Tibial artery (tissue), 4 donors: ENCODE results near the gene KRTAP5-2.
"Not testable (repeated sequence)": the region's sequence is repeated elsewhere in the genome, so short reads cannot be mapped to it uniquely, and the experiment has no call there.

Experiments used
- DNase-seq, 2 donors: peaks; one replicate each; pipeline ENCODE4 v3.0.0-alpha.2; 2019
- H3K27ac ChIP-seq, 2 donors: fragments of 200-600 bp; sonication (generic) in 1 of 2; 1 replicate in 1 of 2; 2 replicates in 1 of 2; pipeline ENCODE4 v1.5.1; 2018 to 2019; ENCODE audit warnings: mild to moderate bottlenecking in 1 of 2
- H3K27me3 ChIP-seq, 2 donors: fragments of 200-600 bp; sonication (generic) in 1 of 2; one replicate each; pipeline versions ENCODE4 v1.5.1 to v1.6.0; 2016 to 2019
- H3K36me3 ChIP-seq, 3 donors: fragments of 200-600 bp; sonication (generic) in 2 of 3; one replicate each; pipeline ENCODE4 v1.5.1; 2016 to 2019; ENCODE audit warnings: mild to moderate bottlenecking in 2 of 3
- H3K4me1 ChIP-seq, 4 donors: fragments of 200-600 bp; sonication (generic) in 2 of 4; 1 replicate in 3 of 4; 2 replicates in 1 of 4; pipeline ENCODE4 v1.5.1; 2016 to 2019
- H3K4me3 ChIP-seq, 2 donors: fragments of 200-600 bp; sonication (generic) in 1 of 2; 1 replicate in 1 of 2; 2 replicates in 1 of 2; pipeline ENCODE4 v1.5.1; 2018 to 2019; ENCODE audit warnings: mild to moderate bottlenecking in 2 of 2
- H3K9me3 ChIP-seq, 3 donors: fragments of 200-600 bp; sonication (generic) in 1 of 3; one replicate each; pipeline ENCODE4 v1.5.1; 2016 to 2019
- CTCF ChIP-seq, 2 experiments: fragments of 200-600 bp in 1 of 2; fragments of 450-650 bp in 1 of 2; IDR thresholded peaks; one replicate each; pipeline ENCODE4 v1.5.1; 2017 to 2019; ENCODE audit warnings: antibody characterized with exemption in 2 of 2, mild to moderate bottlenecking in 1 of 2, moderate library complexity in 1 of 2
- intact Hi-C: fragments of 100-400 bp; cut with DNase I; formaldehyde crosslinking; loops from one replicate; pipeline ENCODE4 v1.15.0; 2023; ENCODE audit warnings: low total_unique reads

KRTAP5-2 gene

GRCh38 chr11:1597994-1598380 is at the start of gene KRTAP5-2:
TSS of gene KRTAP5-2 (minus strand) at chr11:1598294. CDS start at chr11:1598250, 44 bp downstream.
- intact Hi-C loops, result no loop called here
- no peak for DNase-seq

GRCh38 chr11:1646540-1646939 is 48.4 kb upstream of the KRTAP5-2 start:
- H3K27ac ChIP-seq, DNase-seq, intact Hi-C loops, H3K4me1 ChIP-seq, H3K4me3 ChIP-seq, H3K9me3 ChIP-seq, H3K36me3 ChIP-seq: not testable (repeated sequence)
- H3K27me3 ChIP-seq, result peaks cover 0 to 31% of the 10 kb centered on the region in 2 donors

More at GRCh38 chr11:1597994-1598380, at the start of gene KRTAP5-2:
- Histone ChIP-seq H3K9me3 (no peaks in the 10 kb centered on the region), H3K36me3 (no peaks in the 10 kb centered on the region), H3K4me1 (no peaks in the 10 kb centered on the region), H3K4me3 (no peak within 1 kb of the TSS), H3K27me3 (peaks cover 0 to 22% of the 10 kb centered on the region in 2 donors), H3K27ac (no peak within 1 kb of the TSS)
- no peak for TF ChIP-seq CTCF (IDR thresholded peaks at IDR 0.05)

GRCh38 chr11:1645357-1645821 is 47.3 kb upstream of the KRTAP5-2 start:
- Histone ChIP-seq H3K4me3 (no peak overlapping the region), H3K27me3 (peaks cover 0 to 41% of the 10 kb centered on the region in 2 donors), H3K27ac (no peak overlapping the region), H3K4me1 (no peaks in the 10 kb centered on the region), H3K36me3 (no peaks in the 10 kb centered on the region), H3K9me3 (no peaks in the 10 kb centered on the region)
- TF ChIP-seq CTCF (IDR thresholded peaks at IDR 0.05), result no peak
- no peak for DNase-seq
- intact Hi-C loops, result no loop called here

GRCh38 chr11:1644601-1645356 is 46.7 kb upstream of the KRTAP5-2 start:
- Histone ChIP-seq H3K4me1 (no peaks in the 10 kb centered on the region), H3K4me3 (no peak overlapping the region), H3K27ac (no peak overlapping the region), H3K36me3 (no peaks in the 10 kb centered on the region), H3K27me3 (peaks cover 0 to 47% of the 10 kb centered on the region in 2 donors), H3K9me3 (no peaks in the 10 kb centered on the region)
- no peak for TF ChIP-seq CTCF (IDR thresholded peaks at IDR 0.05)
- intact Hi-C loops, result no loop called here
- no peak for DNase-seq

GRCh38 chr11:1643146-1643690 is 45.1 kb upstream of the KRTAP5-2 start:
- no peak for TF ChIP-seq CTCF (IDR thresholded peaks at IDR 0.05)

More at GRCh38 chr11:1643146-1643690, 45.1 kb upstream of the KRTAP5-2 start:
- no peak overlapping the region for H3K27ac ChIP-seq
- H3K27me3 ChIP-seq, result peaks cover 0 to 55% of the 10 kb centered on the region in 2 donors
- no peaks in the 10 kb centered on the region for H3K4me1 ChIP-seq
- no peaks in the 10 kb centered on the region for H3K36me3 ChIP-seq
- intact Hi-C loops, result no loop called here
- DNase-seq, result no peak
- H3K4me3 ChIP-seq, result no peak overlapping the region
- no peaks in the 10 kb centered on the region for H3K9me3 ChIP-seq
